Immature natural killer cell (primary cell): ENCODE results near the gene SLC35E1. TPM values are rescaled to one million over a fixed set of nuclear protein-coding genes. Genes with fewer than 3 reads are reported as not detected.

Experiments
- DNase-seq, 3 donors: peaks; one replicate each; pipeline ENCODE4 v3.0.0; 2022; ENCODE audit warnings: mixed read lengths in 1 of 3
- H3K27ac Mint-ChIP-seq, 6 donors: one replicate each; pipeline ENCODE4 v1.8.0; 2020; ENCODE audit warnings: mixed read lengths in 6 of 6, mild to moderate bottlenecking in 5 of 6, inconsistent platforms in 4 of 6, moderate library complexity in 3 of 6
- H3K27me3 Mint-ChIP-seq, 3 donors: one replicate each; pipeline ENCODE4 v1.8.0; 2020 to 2021; ENCODE audit warnings: low read depth in 3 of 3, mild to moderate bottlenecking in 3 of 3, mixed read lengths in 3 of 3, moderate library complexity in 3 of 3, inconsistent platforms in 1 of 3
- H3K36me3 Mint-ChIP-seq, 3 donors: one replicate each; pipeline ENCODE4 v1.8.0; 2020; ENCODE audit warnings: mixed read lengths in 3 of 3, inconsistent platforms in 2 of 3, mild to moderate bottlenecking in 2 of 3
- H3K4me1 Mint-ChIP-seq, 2 donors: one replicate each; pipeline ENCODE4 v1.8.0; 2020; ENCODE audit warnings: inconsistent platforms in 2 of 2, mild to moderate bottlenecking in 2 of 2, mixed read lengths in 2 of 2, moderate library complexity in 1 of 2
- H3K4me3 Mint-ChIP-seq, 5 donors: one replicate each; pipeline ENCODE4 v1.8.0; 2020; ENCODE audit warnings: mild to moderate bottlenecking in 5 of 5, mixed read lengths in 5 of 5, inconsistent platforms in 3 of 5, moderate library complexity in 3 of 5
- H3K9me3 Mint-ChIP-seq, 6 donors: one replicate each; pipeline ENCODE4 v1.8.0; 2020; ENCODE audit warnings: mild to moderate bottlenecking in 6 of 6, mixed read lengths in 6 of 6, inconsistent platforms in 4 of 6, moderate library complexity in 3 of 6
- polyA plus RNA-seq, 3 donors: library from polyadenylated mRNA; unstranded; fragments of 300-500 nt; fragmentation: Illumina TruSeq; gene quantifications; one replicate each; pipeline ENCODE4 v1.2.3, GENCODE V29; 2021

Gene SLC35E1
- polyA plus RNA-seq, 3 donors from 2014 or later = 14.9 to 21.8 (median 20.1) TPM

- Mint-ChIP-seq H3K36me3 (no peaks in the 10 kb centered on the region), H3K4me3 (no peak overlapping the region), H3K9me3 (no peaks in the 10 kb centered on the region), H3K27ac (peak overlapping the region in 2 of 6 donors; percentile 61 to 96), H3K27me3 (peaks cover 6 to 32% (median 19%) of the 10 kb centered on the region in 3 donors), H3K4me1 (peaks cover 75 to 79% of the 10 kb centered on the region in 2 donors)
- no peak for DNase-seq
Measured at GRCh38 chr19:16591803-16592556, 19.8 kb upstream of the SLC35E1 start.

GRCh38 chr19:16590876-16591802 is 18.9 kb upstream of the SLC35E1 start:
- H3K27me3 Mint-ChIP-seq = peaks cover 7 to 36% (median 23%) of the 10 kb centered on the region in 3 donors
- peak overlapping the region in 2 of 6 donors; percentile 53 to 95 for H3K27ac Mint-ChIP-seq
- no peaks in the 10 kb centered on the region for H3K9me3 Mint-ChIP-seq
- H3K4me1 Mint-ChIP-seq = peaks cover 75 to 83% of the 10 kb centered on the region in 2 donors
- H3K4me3 Mint-ChIP-seq = no peak overlapping the region
- H3K36me3 Mint-ChIP-seq = no peaks in the 10 kb centered on the region
- no peak for DNase-seq

GRCh38 chr19:16589917-16590316 is 17.7 kb upstream of the SLC35E1 start:
- Mint-ChIP-seq H3K36me3 (no peaks in the 10 kb centered on the region), H3K27ac (peak overlapping the region in 5 of 6 donors; percentile 46 to 98 (median 96)), H3K4me3 (no peak overlapping the region), H3K4me1 (peaks cover 75 to 83% of the 10 kb centered on the region in 2 donors), H3K27me3 (peaks cover 7 to 35% (median 21%) of the 10 kb centered on the region in 3 donors), H3K9me3 (no peaks in the 10 kb centered on the region)
- no peak for DNase-seq

- no peaks in the 10 kb centered on the region for H3K36me3 Mint-ChIP-seq
- DNase-seq = no peak
- H3K27me3 Mint-ChIP-seq = peaks cover 9 to 35% (median 24%) of the 10 kb centered on the region in 3 donors
- no peaks in the 10 kb centered on the region for H3K9me3 Mint-ChIP-seq
- H3K4me1 Mint-ChIP-seq = peaks cover 75 to 83% of the 10 kb centered on the region in 2 donors
- H3K27ac Mint-ChIP-seq = peak overlapping the region; percentile 90 to 98 (median 97)
- peak overlapping the region; percentile 76 to 85 (median 81) for H3K4me3 Mint-ChIP-seq
Measured at GRCh38 chr19:16588824-16589577, 16.8 kb upstream of the SLC35E1 start.

GRCh38 chr19:16587833-16588823 is 15.9 kb upstream of the SLC35E1 start:
- Mint-ChIP-seq H3K36me3 (no peaks in the 10 kb centered on the region), H3K4me3 (peak overlapping the region; percentile 76 to 85 (median 81)), H3K9me3 (no peaks in the 10 kb centered on the region), H3K27me3 (peaks cover 17 to 39% (median 30%) of the 10 kb centered on the region in 3 donors), H3K4me1 (peaks cover 75 to 83% of the 10 kb centered on the region in 2 donors), H3K27ac (peak overlapping the region; percentile 90 to 98 (median 97))
- DNase-seq = peak; percentile 81 to 86 (median 84)

- Mint-ChIP-seq H3K27ac (peak overlapping the region; percentile 90 to 98 (median 97)), H3K4me3 (peak overlapping the region; percentile 76 to 85 (median 81)), H3K27me3 (peaks cover 17 to 40% (median 30%) of the 10 kb centered on the region in 3 donors), H3K4me1 (peaks cover 77 to 83% of the 10 kb centered on the region in 2 donors), H3K36me3 (no peaks in the 10 kb centered on the region), H3K9me3 (no peaks in the 10 kb centered on the region)
- DNase-seq = peak; percentile 76 to 86 (median 84)
Measured at GRCh38 chr19:16586991-16587832, 15.0 kb upstream of the SLC35E1 start.

GRCh38 chr19:16586477-16586871 is 14.3 kb upstream of the SLC35E1 start:
- no peaks in the 10 kb centered on the region for H3K36me3 Mint-ChIP-seq
- no peaks in the 10 kb centered on the region for H3K9me3 Mint-ChIP-seq
- peaks cover 17 to 40% (median 34%) of the 10 kb centered on the region in 3 donors for H3K27me3 Mint-ChIP-seq
- peak overlapping the region; percentile 80 to 85 (median 81) for H3K4me3 Mint-ChIP-seq
- peak overlapping the region; percentile 34 to 98 (median 97) for H3K27ac Mint-ChIP-seq
- peaks cover 82 to 83% of the 10 kb centered on the region in 2 donors for H3K4me1 Mint-ChIP-seq
- no peak for DNase-seq

- H3K4me3 Mint-ChIP-seq = peak overlapping the region; percentile 45 to 80 (median 61)
- DNase-seq = peak in 1 of 3 donors; percentile 44
- peaks cover 82% of the 10 kb centered on the region in 2 donors for H3K4me1 Mint-ChIP-seq
- H3K27ac Mint-ChIP-seq = peak overlapping the region; percentile 34 to 98 (median 96)
- H3K9me3 Mint-ChIP-seq = no peaks in the 10 kb centered on the region
- peaks cover 18 to 40% (median 34%) of the 10 kb centered on the region in 3 donors for H3K27me3 Mint-ChIP-seq
- H3K36me3 Mint-ChIP-seq = no peaks in the 10 kb centered on the region
Measured at GRCh38 chr19:16585808-16586476, 13.7 kb upstream of the SLC35E1 start.

GRCh38 chr19:16585094-16585801 is 13.0 kb upstream of the SLC35E1 start:
- no peak for DNase-seq
- H3K36me3 Mint-ChIP-seq = no peaks in the 10 kb centered on the region
- peak overlapping the region; percentile 76 to 87 (median 84) for H3K4me3 Mint-ChIP-seq
- no peaks in the 10 kb centered on the region for H3K9me3 Mint-ChIP-seq
- H3K27me3 Mint-ChIP-seq = peaks cover 19 to 40% (median 34%) of the 10 kb centered on the region in 3 donors
- peaks cover 82 to 83% of the 10 kb centered on the region in 2 donors for H3K4me1 Mint-ChIP-seq
- peak overlapping the region; percentile 90 to 98 (median 96) for H3K27ac Mint-ChIP-seq

GRCh38 chr19:16584248-16585093 is 12.3 kb upstream of the SLC35E1 start:
- H3K4me3 Mint-ChIP-seq = peak overlapping the region; percentile 76 to 87 (median 84)
- DNase-seq = peak; percentile 98
- no peaks in the 10 kb centered on the region for H3K9me3 Mint-ChIP-seq
- H3K36me3 Mint-ChIP-seq = no peaks in the 10 kb centered on the region
- peaks cover 23 to 43% (median 35%) of the 10 kb centered on the region in 3 donors for H3K27me3 Mint-ChIP-seq
- peak overlapping the region; percentile 90 to 98 (median 96) for H3K27ac Mint-ChIP-seq
- H3K4me1 Mint-ChIP-seq = peaks cover 85 to 88% of the 10 kb centered on the region in 2 donors
